ENCODE data around the gene CARD14. TPM values are rescaled to one million over a fixed set of nuclear protein-coding genes. Genes with fewer than 3 reads are reported as not detected.
A peak's percentile ranks its signal among the peaks of the same experiment; 100 is the strongest.

Gene CARD14
- polyA plus RNA-seq, 3 donors: 0.11 to 0.27 (median 0.16) TPM

- H3K36me3 Mint-ChIP-seq: no peaks in the 10 kb centered on the region
- intact Hi-C loops (cut with micrococcal nuclease): no loop called here
- no peaks in the 10 kb centered on the region for H3K9me3 Mint-ChIP-seq
- no peak overlapping the region for H3K9ac ChIP-seq (ENCODE audit: insufficient read depth, low read length, poor library complexity, severe bottlenecking)
- no peak overlapping the region for H2AFZ ChIP-seq (ENCODE audit: insufficient read depth, low read depth, low read length, poor library complexity, severe bottlenecking)
- no peak overlapping the region for H3K27ac Mint-ChIP-seq
- no peaks in the 10 kb centered on the region for H3K36me3 ChIP-seq (replicated peaks in 1 of 2; ENCODE audit: control insufficient read depth in 1 of 2, insufficient read depth in 2 of 2, low read length in 2 of 2)
- no peak overlapping the region for H3K4me2 ChIP-seq (replicated peaks; ENCODE audit: extremely low read depth, low read length, poor library complexity, severe bottlenecking)
- H3K4me1 Mint-ChIP-seq: peaks cover 2% of the 10 kb centered on the region
- 92% methylated on average over 13 of the region's 18 CpGs for WGBS (ENCODE audit: insufficient coverage)
- no peak overlapping the region for H3K4me3 Mint-ChIP-seq
- H3K4me1 ChIP-seq (ENCODE audit: control insufficient read depth in 1 of 2, insufficient read depth in 2 of 2, low read length in 2 of 2): no peaks in the 10 kb centered on the region
- DNase-seq: no peak
- H3K27ac ChIP-seq (ENCODE audit: low read depth in 1 of 2, low read length in 2 of 2): no peak overlapping the region
- no peak for TF ChIP-seq CTCF (IDR thresholded peaks at IDR 0.05)
- no peaks in the 10 kb centered on the region for H4K20me1 ChIP-seq (ENCODE audit: insufficient read depth, low read length)
- H3K27me3 ChIP-seq (ENCODE audit: control insufficient read depth in 2 of 2, insufficient read depth in 2 of 2, low read length in 2 of 2): no peaks in the 10 kb centered on the region
- peaks cover 8 to 18% (median 16%) of the 10 kb centered on the region in 3 donors for H3K27me3 Mint-ChIP-seq (ENCODE audit: low read depth in 3 of 3)
- no peak overlapping the region for H3K4me3 ChIP-seq (replicated peaks in 1 of 3; ENCODE audit: low read depth in 2 of 3, low read length in 3 of 3)
- H3K9me3 ChIP-seq (replicated peaks in 1 of 2; ENCODE audit: control insufficient read depth in 1 of 2, insufficient read depth in 1 of 2, low read length in 2 of 2): no peaks in the 10 kb centered on the region
- no peaks in the 10 kb centered on the region for H3K79me2 ChIP-seq (ENCODE audit: insufficient read depth, low read length)
Observed at GRCh38 chr17:80187515-80187941, 17.7 kb downstream of the CARD14 start.

GRCh38 chr17:80189611-80190010 is 19.8 kb downstream of the CARD14 start:
- WGBS (ENCODE audit: insufficient coverage): 94% methylated on average over 23 of the region's 23 CpGs
- Mint-ChIP-seq H3K36me3 (no peaks in the 10 kb centered on the region), H3K27ac (peak overlapping the region in 2 of 7 donors; percentile 19 to 60), H3K4me3 (no peak overlapping the region), H3K27me3 (ENCODE audit: low read depth in 3 of 3) (peaks cover 11 to 28% (median 24%) of the 10 kb centered on the region in 3 donors), H3K9me3 (peaks cover 0 to 4% (median 0%) of the 10 kb centered on the region in 7 donors), H3K4me1 (peaks cover 2% of the 10 kb centered on the region)
- no peaks in the 10 kb centered on the region for H4K20me1 ChIP-seq (ENCODE audit: insufficient read depth, low read length)
- no peaks in the 10 kb centered on the region for H3K9me3 ChIP-seq (replicated peaks in 1 of 2; ENCODE audit: control insufficient read depth in 1 of 2, insufficient read depth in 1 of 2, low read length in 2 of 2)
- no peak overlapping the region for H3K4me3 ChIP-seq (replicated peaks in 1 of 3; ENCODE audit: low read depth in 2 of 3, low read length in 3 of 3)
- H3K4me1 ChIP-seq (ENCODE audit: control insufficient read depth in 1 of 2, insufficient read depth in 2 of 2, low read length in 2 of 2): no peaks in the 10 kb centered on the region
- H3K4me2 ChIP-seq (replicated peaks; ENCODE audit: extremely low read depth, low read length, poor library complexity, severe bottlenecking): no peak overlapping the region
- no peaks in the 10 kb centered on the region for H3K79me2 ChIP-seq (ENCODE audit: insufficient read depth, low read length)
- no peak for DNase-seq
- no peaks in the 10 kb centered on the region for H3K36me3 ChIP-seq (replicated peaks in 1 of 2; ENCODE audit: control insufficient read depth in 1 of 2, insufficient read depth in 2 of 2, low read length in 2 of 2)
- no peak overlapping the region for H3K9ac ChIP-seq (ENCODE audit: insufficient read depth, low read length, poor library complexity, severe bottlenecking)
- intact Hi-C loops (cut with micrococcal nuclease): loop anchor here in 1 of 2 donors (5.0 to 10.0 kb wide), 2 partner anchors 63 to 175 kb away; no protein-coding TSS in a partner anchor
- H3K27ac ChIP-seq (ENCODE audit: low read depth in 1 of 2, low read length in 2 of 2): no peak overlapping the region
- H2AFZ ChIP-seq (ENCODE audit: insufficient read depth, low read depth, low read length, poor library complexity, severe bottlenecking): no peak overlapping the region
- H3K27me3 ChIP-seq (ENCODE audit: control insufficient read depth in 2 of 2, insufficient read depth in 2 of 2, low read length in 2 of 2): no peaks in the 10 kb centered on the region
- no peak for TF ChIP-seq CTCF (IDR thresholded peaks at IDR 0.05)
